Anterior cingulate cortex (tissue), 58 donors: ENCODE measurements around the gene PPM1F.
"Not testable (repeated sequence)": the region's sequence is repeated elsewhere in the genome, so short reads cannot be mapped to it uniquely, and the experiment has no call there.

Experiments
- DNase-seq, 58 donors: peaks; one replicate each; lab custom pipeline; 2025; lab: John Stamatoyannopoulos, UW

PPM1F gene

GRCh38 chr22:21943571-21944448 is 8.8 kb downstream of the PPM1F start:
- DNase-seq, result no peak

- DNase-seq, result peak in 11 of 58 donors; percentile 5 to 36 (median 20)
Measured at GRCh38 chr22:21942407-21943343, 10.0 kb downstream of the PPM1F start.

- DNase-seq, result no peak
Measured at GRCh38 chr22:21941921-21942320, 10.7 kb downstream of the PPM1F start.

- peak in 4 of 58 donors; percentile 11 to 32 (median 18) for DNase-seq
Measured at GRCh38 chr22:21940521-21940920, 12.1 kb downstream of the PPM1F start.

GRCh38 chr22:21939935-21940334 is 12.7 kb downstream of the PPM1F start:
- DNase-seq, result not testable (repeated sequence)

- DNase-seq, result peak in 1 of 58 donors; percentile 36
Measured at GRCh38 chr22:21939461-21939913, 13.2 kb downstream of the PPM1F start.

- DNase-seq, result no peak
Measured at GRCh38 chr22:21938906-21939305, 13.7 kb downstream of the PPM1F start.

GRCh38 chr22:21938071-21938822 is 14.4 kb downstream of the PPM1F start:
- DNase-seq, result peak; percentile 40 to 98 (median 91)

- peak in 7 of 58 donors; percentile 53 to 84 (median 70) for DNase-seq
Measured at GRCh38 chr22:21937821-21938070, 14.9 kb downstream of the PPM1F start.

GRCh38 chr22:21937041-21937820 is 15.4 kb downstream of the PPM1F start:
- peak in 46 of 58 donors; percentile 24 to 74 (median 56) for DNase-seq

GRCh38 chr22:21936151-21936775 is 16.4 kb downstream of the PPM1F start:
- DNase-seq, result peak in 32 of 58 donors; percentile 14 to 72 (median 32)

- peak in 48 of 58 donors; percentile 25 to 83 (median 59) for DNase-seq
Measured at GRCh38 chr22:21933910-21934309, 18.7 kb downstream of the PPM1F start.

GRCh38 chr22:21933413-21933812 is 19.2 kb downstream of the PPM1F start:
- DNase-seq, result no peak

GRCh38 chr22:21932347-21932746 is 20.3 kb downstream of the PPM1F start:
- DNase-seq, result no peak

- no peak for DNase-seq
Measured at GRCh38 chr22:21931056-21931455, 21.6 kb downstream of the PPM1F start.

- DNase-seq, result no peak
Measured at GRCh38 chr22:21929253-21929652, 23.4 kb downstream of the PPM1F start.

- DNase-seq, result no peak
Measured at GRCh38 chr22:21928048-21928447, 24.6 kb downstream of the PPM1F start.

GRCh38 chr22:21927174-21927823 is 25.3 kb downstream of the PPM1F start:
- DNase-seq, result peak in 17 of 58 donors; percentile 8 to 59 (median 35)

- no peak for DNase-seq
Measured at GRCh38 chr22:21926728-21927127, 25.9 kb downstream of the PPM1F start.
